GM12865 (cell line): ENCODE results near the gene ZBTB45.
A peak's percentile ranks its signal among the peaks of the same experiment; 100 is the strongest.

Experiments
- DNase-seq: peaks from one replicate; pipeline ENCODE4 v3.0.0; 2010; ENCODE audit warnings: low read depth
- H3K4me3 ChIP-seq: 2 replicates; pipeline ENCODE4 v1.5.1; 2011; ENCODE audit warnings: mild to moderate bottlenecking, low read depth, low read length, control low read depth
- CTCF ChIP-seq: IDR thresholded peaks from 2 replicates; pipeline ENCODE4 v1.5.1; 2011; ENCODE audit warnings: low read length, control low read depth, low read depth, inconsistent platforms; ENCODE audit not compliant: insufficient read depth; ENCODE audit errors: missing control alignments

The ZBTB45 gene

GRCh38 chr19:58561373-58562121, 41.9 kb upstream of the ZBTB45 start:
- H3K4me3 ChIP-seq: peak overlapping the region; percentile 70
- TF ChIP-seq CTCF: no peak
- DNase-seq: no peak

GRCh38 chr19:58560921-58561320, 41.3 kb upstream of the ZBTB45 start:
- no peak for DNase-seq
- TF ChIP-seq CTCF: no peak
- no peak overlapping the region for H3K4me3 ChIP-seq

GRCh38 chr19:58560007-58560887, 40.6 kb upstream of the ZBTB45 start:
- DNase-seq: no peak
- peak overlapping the region; percentile 64 for H3K4me3 ChIP-seq
- TF ChIP-seq CTCF: no peak

- H3K4me3 ChIP-seq: peak overlapping the region; percentile 64
- TF ChIP-seq CTCF: no peak
- DNase-seq: peak; percentile 97
These were observed 39.8 kb upstream of the ZBTB45 start for GRCh38 chr19:58559275-58560006.

- no peak for TF ChIP-seq CTCF
- DNase-seq: peak; percentile 100
- H3K4me3 ChIP-seq: peak overlapping the region; percentile 68
These were observed 39.1 kb upstream of the ZBTB45 start for GRCh38 chr19:58558623-58559274.

- no peak for TF ChIP-seq CTCF
- H3K4me3 ChIP-seq: peak within 1 kb of the TSS; percentile 81
- DNase-seq: no peak
These were observed 38.5 kb upstream of the ZBTB45 start, which contains the start of gene UBE2M for GRCh38 chr19:58558066-58558622. Gene UBE2M, minus strand, starts transcription at chr19:58558611. Its CDS starts 230 bp downstream, at chr19:58558381.
